Measurements from ENCODE around the gene CCDC187. TPM values are rescaled to one million over a fixed set of nuclear protein-coding genes. Genes with fewer than 3 reads are reported as not detected.

The CCDC187 gene
- total and polyA plus RNA-seq, 2 of the 13 experiments (the other 11 are each of a cell fraction or from before 2014, with no cell fraction given) = 0.03 to 0.13 TPM

GRCh38 chr9:136313111-136314055 is 9.5 kb upstream of the CCDC187 start:
- H4K20me1 ChIP-seq (ENCODE audit: insufficient read depth, low read length) = no peaks in the 10 kb centered on the region
- no peak overlapping the region for H3K27ac ChIP-seq (ENCODE audit: extremely low read length, insufficient read depth, low read length)
- H2AFZ ChIP-seq (ENCODE audit: low read length) = no peak overlapping the region
- FAIRE-seq (no peak), DNase-seq (ENCODE audit: low spot score) (no peak), ATAC-seq (peak; percentile 44)
- WGBS (ENCODE audit: low lambda C conversion rate) = 5% methylated on average over 5 of the region's 18 CpGs
- TF ChIP-seq CEBPG (CRISPR knock-in tag; IDR thresholded peaks at IDR 0.05) (0 out of 2 replicates have a peak, but pooled peaks have one; percentile 22), ZNF644 (CRISPR knock-in tag; IDR thresholded peaks at IDR 0.05; ENCODE audit: low read depth) (no peak), ZNF3 (CRISPR knock-in tag; IDR thresholded peaks at IDR 0.05) (no peak), MAZ (IDR thresholded peaks at IDR 0.05; ENCODE audit: borderline replicate concordance, low read depth, low read length) (no peak), MAZ (CRISPR knock-in tag; IDR thresholded peaks at IDR 0.05; ENCODE audit: low read depth) (no peak), CEBPB (IDR thresholded peaks at IDR 0.05; ENCODE audit: borderline replicate concordance, low read depth, low read length) (peak; percentile 45; the same call in 1 of the 2 replicates), HIVEP1 (CRISPR knock-in tag; IDR thresholded peaks at IDR 0.05) (no peak), PPARG (CRISPR knock-in tag; conservative IDR thresholded peaks at IDR 0.05) (no peak), MED8 (CRISPR knock-in tag; IDR thresholded peaks at IDR 0.05; ENCODE audit: insufficient replicate concordance) (peak; percentile 3), LBX2 (CRISPR knock-in tag; IDR thresholded peaks at IDR 0.05; ENCODE audit: borderline replicate concordance) (no peak), HMGXB3 (CRISPR knock-in tag; IDR thresholded peaks at IDR 0.05; ENCODE audit: borderline replicate concordance) (no peak), NR2F6 (IDR thresholded peaks at IDR 0.05) (no peak), NR2F6 (CRISPR knock-in tag; IDR thresholded peaks at IDR 0.05) (no peak), IRF9 (CRISPR knock-in tag; IDR thresholded peaks at IDR 0.05; ENCODE audit: borderline replicate concordance) (no peak), HDAC6 (IDR thresholded peaks at IDR 0.05; ENCODE audit: low read depth, low read length) (no peak), CTCF (CRISPR knock-in tag; IDR thresholded peaks at IDR 0.05) (peak; percentile 9; the same call in 1 of the 2 replicates), YEATS4 (CRISPR knock-in tag; IDR thresholded peaks at IDR 0.05; ENCODE audit: borderline replicate concordance) (no peak)
- ChIA-PET POLR2A (no interaction called here), CTCF (ENCODE audit: low intra/inter-chr PET ratio, low total read pairs) (interaction anchor here (1.2 to 1.5 kb wide), 3 partner anchors 50 to 87 kb away, joined by 4 to 15 read pairs (median 6); partner anchors contain the start of genes DNLZ and SNAPC4)
- H3K36me3 ChIP-seq (replicated peaks in 1 of 2; ENCODE audit: control insufficient read depth in 1 of 2, insufficient read depth in 2 of 2, low read length in 2 of 2) = no peaks in the 10 kb centered on the region
- H3K79me2 ChIP-seq (ENCODE audit: insufficient read depth, low read length) = no peaks in the 10 kb centered on the region
- no peak overlapping the region for H3K4me3 ChIP-seq (replicated peaks in 1 of 3; ENCODE audit: insufficient read depth in 1 of 3, low read depth in 2 of 3, low read length in 3 of 3)
- intact Hi-C loops (cut with micrococcal nuclease; ENCODE audit: unreplicated experiment) = loop anchor here (2.0 kb wide), 1 partner anchor 59 kb away; the partner anchor contains the start of gene CARD9
- H3K27me3 ChIP-seq (ENCODE audit: control insufficient read depth in 1 of 2, insufficient read depth in 2 of 2, low read length in 2 of 2) = no peaks in the 10 kb centered on the region; a peak in 3 of 5 replicates
- H3K4me1 ChIP-seq (ENCODE audit: insufficient read depth, low read length) = peaks cover 43% of the 10 kb centered on the region
- no peak overlapping the region; the same call in 1 of the 2 replicates for H3K4me2 ChIP-seq (ENCODE audit: low read depth, low read length)
- BruUV-seq (replicated peaks) = no TSS peak
- in situ Hi-C loops (cut with HindIII; ENCODE audit: extremely low pct_ligation_motif_present, low pct_unique_long_range_greater_than_20kb) = no loop called here
- H3K9me3 ChIP-seq (ENCODE audit: low read length) = peaks cover 16% of the 10 kb centered on the region
- no peak overlapping the region for H3K9ac ChIP-seq (ENCODE audit: insufficient read depth, low read depth, low read length)
